HG03097 (cell line): ENCODE results near the gene PCSK4.

Source experiments
- ATAC-seq: cut with Tn5 transposase; IDR thresholded peaks from one replicate; pipeline ENCODE4 v1.9.1; 2021; ENCODE audit not compliant: unreplicated experiment, low FRiP score

The PCSK4 gene

GRCh38 chr19:1457031-1457739 lies 33.0 kb downstream of the PCSK4 start:
- ATAC-seq = no peak

- ATAC-seq = no peak
These were observed 33.8 kb downstream of the PCSK4 start for GRCh38 chr19:1456121-1456900.

GRCh38 chr19:1455336-1456120 lies 34.6 kb downstream of the PCSK4 start:
- ATAC-seq = no peak

- ATAC-seq = no peak
These were observed 35.2 kb downstream of the PCSK4 start for GRCh38 chr19:1455002-1455335.

GRCh38 chr19:1453525-1454364 lies 36.4 kb downstream of the PCSK4 start:
- ATAC-seq = no peak

- no peak for ATAC-seq
These were observed 37.2 kb downstream of the PCSK4 start for GRCh38 chr19:1452802-1453524.

GRCh38 chr19:1451916-1452801 lies 38.0 kb downstream of the PCSK4 start:
- no peak for ATAC-seq

- no peak for ATAC-seq
These were observed 39.1 kb downstream of the PCSK4 start for GRCh38 chr19:1450735-1451731.

- no peak for ATAC-seq
These were observed 40.4 kb downstream of the PCSK4 start, which contains the start of gene APC2 for GRCh38 chr19:1449467-1450442. Gene APC2 (plus strand): TSS chr19:1450121. CDS start chr19:1453002, 2,881 bp downstream.

- ATAC-seq = no peak
These were observed 42.2 kb downstream of the PCSK4 start for GRCh38 chr19:1447944-1448343.

GRCh38 chr19:1447504-1447903 lies 42.6 kb downstream of the PCSK4 start:
- no peak for ATAC-seq

GRCh38 chr19:1446713-1447481 lies 43.3 kb downstream of the PCSK4 start:
- no peak for ATAC-seq

GRCh38 chr19:1445932-1446712 lies 44.0 kb downstream of the PCSK4 start:
- ATAC-seq = no peak

GRCh38 chr19:1445185-1445931 lies 44.8 kb downstream of the PCSK4 start:
- ATAC-seq = peak; percentile 75
